ENCODE measurements around the gene LAMC3. TPM values are rescaled to one million over a fixed set of nuclear protein-coding genes. Genes with fewer than 3 reads are reported as not detected.

Gene LAMC3
- total RNA-seq, 1 donor: not detected

DNA sequence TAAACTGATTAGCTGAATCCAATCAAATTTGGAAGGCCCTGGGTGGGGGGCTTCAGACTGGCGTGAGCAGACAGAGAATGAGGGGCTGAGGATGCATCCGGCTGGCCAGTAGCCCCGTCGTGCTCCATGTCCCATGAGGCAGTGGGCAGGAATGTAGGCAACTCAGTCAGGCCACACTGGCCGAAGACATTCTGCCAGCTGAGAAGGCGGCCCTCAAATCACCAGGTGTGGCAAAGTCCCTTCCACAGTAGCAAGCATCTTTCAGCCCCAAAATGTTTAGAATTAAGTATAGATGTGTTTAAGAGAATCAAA, 25.7 kb upstream of the LAMC3 start:
- no peak overlapping the region for H3K4me3 ChIP-seq (ENCODE audit: low read depth, low read length)
- no peak for DNase-seq (ENCODE audit: low read depth)
- TF ChIP-seq, protein P1, sequence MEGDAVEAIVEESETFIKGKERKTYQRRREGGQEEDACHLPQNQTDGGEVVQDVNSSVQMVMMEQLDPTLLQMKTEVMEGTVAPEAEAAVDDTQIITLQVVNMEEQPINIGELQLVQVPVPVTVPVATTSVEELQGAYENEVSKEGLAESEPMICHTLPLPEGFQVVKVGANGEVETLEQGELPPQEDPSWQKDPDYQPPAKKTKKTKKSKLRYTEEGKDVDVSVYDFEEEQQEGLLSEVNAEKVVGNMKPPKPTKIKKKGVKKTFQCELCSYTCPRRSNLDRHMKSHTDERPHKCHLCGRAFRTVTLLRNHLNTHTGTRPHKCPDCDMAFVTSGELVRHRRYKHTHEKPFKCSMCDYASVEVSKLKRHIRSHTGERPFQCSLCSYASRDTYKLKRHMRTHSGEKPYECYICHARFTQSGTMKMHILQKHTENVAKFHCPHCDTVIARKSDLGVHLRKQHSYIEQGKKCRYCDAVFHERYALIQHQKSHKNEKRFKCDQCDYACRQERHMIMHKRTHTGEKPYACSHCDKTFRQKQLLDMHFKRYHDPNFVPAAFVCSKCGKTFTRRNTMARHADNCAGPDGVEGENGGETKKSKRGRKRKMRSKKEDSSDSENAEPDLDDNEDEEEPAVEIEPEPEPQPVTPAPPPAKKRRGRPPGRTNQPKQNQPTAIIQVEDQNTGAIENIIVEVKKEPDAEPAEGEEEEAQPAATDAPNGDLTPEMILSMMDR (IDR thresholded peaks at IDR 0.05; ENCODE audit: insufficient read depth, low read length): no peak

DNA sequence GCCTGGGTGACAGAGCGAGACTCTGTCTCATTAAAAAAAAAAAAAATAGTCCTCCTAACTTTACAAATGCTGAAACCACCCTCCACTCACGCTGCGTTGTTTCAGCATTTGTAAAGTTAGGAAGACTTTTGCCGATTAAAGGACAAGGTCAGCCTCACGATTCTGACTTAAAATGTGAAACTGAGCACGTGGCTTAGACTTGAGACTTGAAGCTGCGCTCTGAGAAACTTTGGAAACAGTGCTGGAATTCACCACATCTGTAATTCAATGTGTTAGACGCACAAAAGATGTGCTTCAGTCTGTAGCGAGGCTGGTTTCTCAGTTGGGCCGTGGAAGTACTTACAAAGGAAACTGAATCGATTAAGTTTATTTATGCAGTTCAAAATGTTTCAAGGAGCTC, 25.0 kb upstream of the LAMC3 start:
- no peak for DNase-seq (ENCODE audit: low read depth)
- no peak overlapping the region for H3K4me3 ChIP-seq (ENCODE audit: low read depth, low read length)
- TF ChIP-seq, protein P1 (IDR thresholded peaks at IDR 0.05; ENCODE audit: insufficient read depth, low read length): no peak

DNA sequence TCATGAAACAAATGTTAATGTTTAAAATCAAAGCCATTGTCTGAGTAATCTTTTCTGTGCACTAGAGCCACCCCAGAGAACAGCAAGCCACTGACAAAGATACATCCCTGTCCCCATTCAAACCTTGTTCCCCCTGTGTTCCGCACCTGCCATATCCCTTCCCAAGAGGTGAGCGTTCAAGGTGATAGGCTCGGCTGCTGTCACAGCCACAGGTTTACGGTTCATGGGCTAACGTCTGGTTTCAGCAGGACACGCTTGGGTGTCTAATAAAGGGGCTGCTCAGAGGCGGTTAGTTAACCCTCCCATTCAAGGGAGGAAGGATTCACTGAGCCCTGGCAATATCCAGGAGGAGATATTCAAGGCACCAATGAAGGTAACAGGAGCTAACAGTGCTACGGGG, 24.5 kb upstream of the LAMC3 start:
- TF ChIP-seq, protein P1 (IDR thresholded peaks at IDR 0.05; ENCODE audit: insufficient read depth, low read length): no peak
- no peak for DNase-seq (ENCODE audit: low read depth)
- no peak overlapping the region for H3K4me3 ChIP-seq (ENCODE audit: low read depth, low read length)

DNA sequence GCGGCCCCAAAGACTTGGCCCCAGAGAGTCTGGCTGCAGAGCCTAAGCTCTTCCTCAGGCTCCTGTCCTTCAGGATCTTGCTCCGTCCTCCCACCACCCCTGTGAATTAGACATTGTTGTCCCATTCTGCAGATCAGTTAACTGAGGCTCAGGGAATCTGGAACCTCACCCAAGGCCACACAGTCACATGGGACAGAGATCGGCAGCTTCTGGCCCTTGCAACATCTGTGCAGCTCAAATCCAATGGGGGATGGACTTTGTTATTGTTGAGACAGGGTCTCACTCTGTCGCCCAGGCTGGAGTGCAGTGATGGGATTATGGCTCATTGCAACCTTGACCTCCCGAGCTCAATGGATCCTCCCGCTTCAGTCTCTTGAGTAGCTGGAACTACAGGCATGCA, 23.9 kb upstream of the LAMC3 start:
- no peak for DNase-seq (ENCODE audit: low read depth)
- TF ChIP-seq, protein P1 (IDR thresholded peaks at IDR 0.05; ENCODE audit: insufficient read depth, low read length): no peak
- no peak overlapping the region for H3K4me3 ChIP-seq (ENCODE audit: low read depth, low read length)

DNA sequence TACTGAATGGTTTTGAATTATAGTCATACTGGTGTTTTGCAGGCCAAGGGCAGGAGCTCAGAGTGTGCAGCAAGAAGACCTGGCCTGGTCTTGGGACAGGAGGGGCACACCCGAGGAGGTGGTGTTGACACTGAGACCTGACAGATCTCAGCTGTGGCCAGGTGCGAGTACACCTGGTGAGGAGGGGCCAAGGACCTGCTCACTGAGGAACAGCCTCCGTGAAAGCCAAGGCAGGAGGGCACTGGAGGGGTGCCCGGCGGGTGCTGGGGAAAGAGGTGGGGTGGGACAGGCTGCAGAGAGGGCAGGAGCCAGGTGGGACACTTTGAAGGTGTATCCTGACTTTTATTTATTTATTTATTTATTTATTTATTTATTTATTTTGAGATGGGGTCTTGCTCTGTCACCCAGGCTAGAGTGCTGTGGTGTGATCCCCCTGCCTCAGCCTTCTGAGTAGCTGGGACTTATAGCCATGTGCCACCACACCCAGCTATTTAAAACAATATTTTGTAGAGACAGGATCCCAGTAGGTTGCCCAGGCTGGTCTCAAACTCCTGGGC, 23.3 kb upstream of the LAMC3 start:
- TF ChIP-seq, protein P1 (IDR thresholded peaks at IDR 0.05; ENCODE audit: insufficient read depth, low read length): no peak
- H3K4me3 ChIP-seq (ENCODE audit: low read depth, low read length): no peak overlapping the region
- DNase-seq (ENCODE audit: low read depth): no peak

DNA sequence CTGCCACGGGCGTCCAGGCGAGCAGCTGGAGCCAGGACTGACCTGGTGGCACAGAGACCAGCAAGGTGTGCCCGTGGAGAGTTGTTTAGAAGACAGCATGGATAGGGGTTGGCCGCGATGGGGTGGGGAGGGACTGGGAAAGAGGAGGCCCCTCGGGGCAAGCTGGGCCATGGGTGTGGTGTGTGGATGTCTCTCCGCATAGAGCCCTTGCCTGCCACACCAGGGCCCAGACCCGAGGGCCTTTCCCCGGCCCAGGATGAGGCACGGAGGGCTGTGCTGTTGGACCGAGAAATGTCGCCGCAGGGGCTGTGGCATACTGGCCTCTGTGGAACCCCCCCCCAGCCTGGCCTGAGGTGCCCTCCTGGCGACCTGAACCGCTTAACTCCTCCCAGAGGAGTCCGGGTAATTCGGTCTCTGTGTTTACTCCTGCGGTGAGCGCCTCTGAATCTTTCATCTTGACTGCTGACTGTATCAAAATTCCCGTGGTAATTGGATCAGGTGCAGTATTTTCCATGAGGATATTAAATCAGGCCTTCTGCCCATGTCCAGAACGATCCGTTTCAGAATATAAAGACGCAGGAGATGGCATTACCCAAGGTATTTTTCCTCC, 22.5 kb upstream of the LAMC3 start:
- no peak for DNase-seq (ENCODE audit: low read depth)
- H3K4me3 ChIP-seq (ENCODE audit: low read depth, low read length): no peak overlapping the region
- TF ChIP-seq, protein P1 (IDR thresholded peaks at IDR 0.05; ENCODE audit: insufficient read depth, low read length): no peak

DNA sequence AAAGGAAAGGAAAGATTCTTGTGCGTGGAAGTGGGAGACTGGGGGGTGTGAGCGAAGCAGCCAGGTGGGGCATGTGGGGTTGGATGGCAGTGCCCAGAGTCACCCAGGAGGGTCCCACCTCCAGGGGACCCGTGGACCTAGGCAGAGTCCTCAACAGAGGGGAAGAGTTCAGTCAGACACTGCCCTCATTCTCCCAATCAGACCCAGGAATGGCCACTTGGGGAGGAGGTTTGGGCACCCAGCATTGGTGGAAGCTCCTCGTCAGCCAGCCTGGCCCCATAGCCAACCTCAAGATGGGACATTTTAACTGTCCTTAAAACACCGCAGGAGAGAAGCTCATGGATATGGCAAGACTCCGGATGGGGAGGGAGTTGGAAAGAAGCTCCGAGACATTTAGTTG, 21.9 kb upstream of the LAMC3 start:
- TF ChIP-seq, protein P1 (IDR thresholded peaks at IDR 0.05; ENCODE audit: insufficient read depth, low read length): no peak
- DNase-seq (ENCODE audit: low read depth): no peak
- H3K4me3 ChIP-seq (ENCODE audit: low read depth, low read length): no peak overlapping the region
